Measurements from ENCODE around the gene ZSWIM4.
"Not testable (repeated sequence)": the region's sequence is repeated elsewhere in the genome, so short reads cannot be mapped to it uniquely, and the experiment has no call there.

The ZSWIM4 gene

DNA sequence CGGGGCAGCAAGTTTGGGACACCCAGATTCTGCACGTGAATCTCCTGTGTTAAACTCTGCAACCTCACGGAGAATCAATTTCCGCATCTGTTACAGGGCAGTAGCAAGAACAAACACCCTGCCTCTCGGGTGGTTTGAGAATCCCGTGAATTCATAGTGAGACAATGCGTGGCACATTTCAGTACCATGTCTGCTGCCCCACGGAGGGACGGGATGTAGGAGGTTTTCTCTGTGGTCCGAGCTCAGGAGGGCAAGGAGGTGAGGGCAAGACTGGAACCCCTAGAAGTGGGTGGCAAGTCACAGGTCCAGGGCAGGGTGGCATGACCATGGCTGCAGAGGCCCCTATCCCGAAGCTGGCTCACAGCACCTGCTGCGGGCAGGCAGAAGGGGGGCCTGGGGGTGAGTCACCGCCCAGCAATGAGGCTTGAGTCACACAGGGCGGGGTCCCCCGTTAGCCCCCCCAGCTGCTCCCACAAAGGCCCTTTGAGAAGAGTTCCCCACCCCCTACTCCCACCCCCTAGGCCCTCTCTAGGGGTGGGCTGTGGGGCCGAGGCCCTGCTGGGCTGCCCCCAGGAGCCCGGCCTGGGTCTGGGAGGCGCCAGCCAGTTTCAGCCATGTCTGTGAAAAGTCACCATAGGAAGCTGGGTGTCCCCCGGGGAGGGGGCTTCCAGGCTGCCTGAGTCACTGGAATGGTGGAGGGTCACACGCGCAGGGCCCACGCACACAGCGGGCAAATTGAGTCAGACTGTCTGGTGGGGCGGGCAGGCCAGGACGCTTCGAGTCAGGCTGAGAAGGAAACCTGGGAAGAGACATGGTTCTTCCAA is 55.9 kb downstream of the ZSWIM4 start:
- DNase-seq, result peak; percentile 64 to 83

DNA sequence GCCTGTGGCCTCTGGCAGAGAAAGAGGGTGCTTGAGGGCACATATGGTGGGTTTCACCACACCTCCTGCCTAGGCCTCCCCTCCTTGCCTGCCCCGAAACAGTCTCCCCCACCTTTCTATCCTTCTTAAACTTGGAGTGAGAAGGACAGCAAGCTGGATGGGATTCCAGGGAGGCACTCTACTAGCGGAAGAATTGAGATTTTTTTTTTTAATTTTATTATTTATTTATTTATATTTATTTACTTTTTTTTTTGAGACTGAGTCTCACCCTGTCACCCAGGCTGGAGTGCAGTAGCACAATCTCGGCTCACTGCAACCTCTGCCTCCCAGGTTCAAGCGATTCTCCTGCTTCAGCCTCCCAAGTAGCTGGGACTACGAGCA is 56.5 kb downstream of the ZSWIM4 start:
- not testable (repeated sequence) for DNase-seq

DNA sequence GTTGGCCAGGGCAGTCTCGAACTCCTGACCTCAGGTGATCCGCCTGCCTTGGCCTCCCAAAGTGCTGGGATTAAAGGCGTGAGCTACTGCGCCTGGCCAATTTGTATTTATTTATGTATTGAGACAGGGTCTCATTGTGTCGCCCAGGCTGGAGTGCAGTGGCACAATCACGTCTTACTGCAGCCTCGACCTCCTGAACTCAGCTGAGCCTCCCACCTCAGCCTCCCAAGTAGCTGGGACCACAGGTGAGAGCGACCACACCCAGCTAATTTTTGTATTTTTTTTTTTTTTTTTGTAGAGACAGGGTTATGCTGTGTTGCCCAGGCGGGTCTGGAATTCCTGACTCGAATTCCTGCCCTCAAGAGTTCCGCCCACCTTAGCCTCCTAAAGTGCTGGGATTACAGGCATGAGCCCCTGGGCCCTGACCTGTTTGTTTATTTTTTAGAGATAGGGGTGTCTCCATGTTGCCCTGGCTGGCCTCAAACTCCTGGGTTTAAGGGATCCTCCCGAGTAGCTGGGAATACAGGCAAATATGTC is 57.0 kb downstream of the ZSWIM4 start:
- DNase-seq, result not testable (repeated sequence)

DNA sequence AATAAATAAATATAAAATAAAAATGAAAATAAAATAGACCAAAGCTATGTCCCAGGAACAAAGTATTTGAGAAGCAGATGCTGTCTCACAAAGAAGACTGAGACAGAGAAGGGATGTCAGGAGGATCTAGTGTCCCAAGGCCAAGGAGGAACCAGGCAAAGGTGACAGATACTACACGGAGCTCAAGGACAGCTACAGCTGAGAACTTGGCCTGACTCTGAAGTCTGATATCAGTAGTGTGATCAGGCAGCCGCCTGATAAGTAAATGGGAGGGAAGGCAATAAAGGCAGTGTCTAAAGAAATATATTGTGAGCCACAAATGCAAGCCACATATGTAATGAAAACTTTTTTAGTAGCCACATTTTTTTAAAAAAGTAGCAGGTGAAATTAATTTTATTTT is 61.3 kb downstream of the ZSWIM4 start:
- DNase-seq, result no peak

DNA sequence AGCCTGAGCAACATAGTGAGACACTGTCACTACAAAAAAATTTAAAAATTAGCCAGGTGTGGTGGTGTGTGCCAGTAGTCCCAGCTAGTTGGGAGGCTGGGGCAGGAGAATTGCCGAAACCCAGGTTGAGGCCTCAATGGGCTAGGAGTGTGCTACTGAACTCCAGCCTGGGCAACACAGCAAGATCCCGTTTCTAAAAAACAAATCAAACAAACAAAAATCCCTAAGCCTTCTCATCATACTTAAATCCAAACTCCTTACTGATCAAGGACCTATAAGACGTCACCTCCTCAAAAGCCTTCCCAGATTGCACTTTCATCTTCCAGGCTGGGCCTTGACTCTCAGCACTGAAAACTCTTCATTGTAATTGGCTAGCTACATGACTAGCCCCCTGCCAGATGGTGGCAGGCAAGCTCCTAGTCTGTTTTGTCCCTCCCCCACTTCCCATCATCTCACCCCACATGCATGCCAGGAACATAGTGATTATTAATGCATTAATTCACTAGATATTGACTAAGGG is 64.2 kb downstream of the ZSWIM4 start:
- DNase-seq, result no peak

DNA sequence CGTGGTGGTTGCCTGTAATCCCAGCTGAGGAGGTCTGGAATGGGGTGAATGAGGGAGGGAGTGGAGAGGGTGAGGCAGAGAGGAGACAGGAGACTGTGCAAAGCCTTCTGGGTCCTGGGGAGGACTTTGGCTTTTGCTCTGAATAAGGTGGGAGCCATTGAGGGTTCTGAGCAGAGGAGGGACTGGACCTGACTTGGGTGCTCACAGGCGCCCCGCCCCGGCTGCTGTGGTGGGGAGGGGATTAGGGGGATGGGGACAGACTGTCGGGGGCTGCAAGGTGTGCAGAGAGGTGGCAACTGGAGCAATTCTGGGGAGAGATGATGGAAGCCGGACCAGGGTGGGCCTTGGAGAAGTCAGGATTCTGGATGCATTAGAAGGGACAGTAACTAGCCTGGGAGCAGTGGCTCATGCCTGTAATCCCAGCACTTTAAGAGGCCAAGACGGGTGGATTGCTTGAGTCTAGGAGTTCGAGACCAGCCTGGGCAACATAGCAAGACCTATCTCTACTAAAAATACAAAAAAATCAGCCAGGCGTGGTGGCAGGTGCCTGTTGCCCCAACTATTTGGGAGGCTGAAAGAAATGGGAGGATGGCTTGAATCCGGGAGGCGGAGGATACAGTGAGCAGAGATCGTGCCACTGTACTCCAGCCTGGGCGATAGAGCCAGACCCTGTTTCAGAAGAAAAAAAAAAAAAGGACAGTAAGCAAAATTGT is 65.6 kb downstream of the ZSWIM4 start:
- DNase-seq, result no peak

DNA sequence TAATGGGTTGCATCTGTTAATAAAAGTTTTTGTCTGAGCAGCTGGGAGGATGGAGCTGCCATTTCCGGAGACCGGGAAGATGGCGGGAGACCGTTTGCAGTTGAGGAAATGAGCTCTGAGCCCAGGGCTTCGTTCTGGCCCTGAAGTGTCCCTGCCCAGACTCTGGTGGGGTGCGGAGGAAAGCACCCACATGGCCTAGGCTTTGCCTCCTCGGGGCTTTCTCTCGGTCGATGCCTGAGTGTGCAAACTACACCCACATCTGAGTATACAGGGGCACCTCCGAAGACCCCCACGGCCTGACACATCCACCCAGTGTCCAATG is 66.1 kb downstream of the ZSWIM4 start:
- DNase-seq, result no peak

DNA sequence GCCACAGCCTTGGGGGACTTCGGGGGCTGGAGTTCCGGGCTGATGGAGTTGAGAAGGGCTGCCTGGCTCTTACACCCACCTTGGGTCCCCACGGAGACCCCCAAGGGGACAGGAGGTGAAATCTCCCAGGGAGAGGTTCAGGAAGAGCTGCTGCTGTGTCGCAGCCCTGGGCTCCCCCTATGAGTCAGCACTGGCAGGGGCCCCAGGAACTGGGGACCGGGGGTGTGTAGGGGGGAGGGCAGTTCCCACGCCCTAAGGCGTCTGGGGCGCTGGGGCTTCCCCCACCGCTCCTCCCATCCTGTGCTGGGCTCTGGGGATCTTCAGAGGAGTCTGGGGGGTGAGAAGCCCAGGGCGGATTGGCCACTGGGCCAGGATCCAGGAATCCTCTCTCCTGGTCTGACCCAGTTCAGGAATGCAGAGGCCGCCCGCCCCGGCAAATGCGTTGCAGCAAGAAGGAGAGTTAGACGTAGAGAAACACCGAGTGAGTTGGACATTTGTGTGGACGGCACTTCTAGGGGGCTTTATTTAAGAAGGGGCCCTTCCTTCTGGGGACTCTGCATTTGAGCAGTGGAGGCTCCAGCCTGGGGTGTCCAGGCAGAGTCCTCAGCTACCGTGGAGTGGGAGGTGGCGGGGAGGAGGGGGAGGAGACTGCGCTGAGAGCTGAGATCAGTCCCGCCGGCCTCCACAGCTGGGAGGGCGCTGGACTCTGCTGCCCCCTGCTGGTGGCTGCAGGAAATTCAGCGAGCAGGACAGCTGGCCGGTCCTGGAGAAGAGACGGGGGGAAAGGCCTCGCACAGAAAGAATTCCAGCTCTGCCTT is 66.7 kb downstream of the ZSWIM4 start:
- peak; percentile 91 to 93 for DNase-seq

DNA sequence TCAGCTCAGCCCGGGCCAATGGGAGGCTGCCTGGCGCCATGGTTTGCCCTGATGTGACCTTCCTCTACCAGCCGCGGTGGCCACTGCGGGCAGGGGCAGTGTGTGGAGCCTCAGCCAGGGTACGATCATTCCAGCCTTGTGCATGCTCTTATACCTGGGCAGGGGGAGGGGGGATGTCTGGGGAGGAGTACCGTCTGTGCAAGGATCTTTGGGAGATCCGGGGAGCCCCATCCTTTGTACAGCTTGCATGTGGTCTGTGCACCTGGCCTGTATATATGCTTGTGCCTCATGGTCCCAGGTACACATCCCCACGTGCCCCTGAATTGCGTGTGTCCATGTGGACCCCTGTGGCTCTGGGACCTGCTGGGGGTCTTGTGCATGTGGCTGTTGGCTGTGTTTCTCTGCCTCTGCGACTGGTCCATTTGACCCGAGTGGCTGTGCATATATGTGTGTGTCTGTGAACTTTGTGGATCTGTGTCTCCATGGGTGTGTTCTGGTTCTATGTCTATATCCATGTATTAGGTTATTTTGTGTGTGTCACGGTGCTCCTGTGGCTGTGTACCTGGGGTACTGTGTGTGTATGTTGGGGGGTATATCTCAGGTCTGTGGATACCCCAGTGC is 68.9 kb downstream of the ZSWIM4 start:
- peak in 1 of 2 donors; percentile 13 for DNase-seq

DNA sequence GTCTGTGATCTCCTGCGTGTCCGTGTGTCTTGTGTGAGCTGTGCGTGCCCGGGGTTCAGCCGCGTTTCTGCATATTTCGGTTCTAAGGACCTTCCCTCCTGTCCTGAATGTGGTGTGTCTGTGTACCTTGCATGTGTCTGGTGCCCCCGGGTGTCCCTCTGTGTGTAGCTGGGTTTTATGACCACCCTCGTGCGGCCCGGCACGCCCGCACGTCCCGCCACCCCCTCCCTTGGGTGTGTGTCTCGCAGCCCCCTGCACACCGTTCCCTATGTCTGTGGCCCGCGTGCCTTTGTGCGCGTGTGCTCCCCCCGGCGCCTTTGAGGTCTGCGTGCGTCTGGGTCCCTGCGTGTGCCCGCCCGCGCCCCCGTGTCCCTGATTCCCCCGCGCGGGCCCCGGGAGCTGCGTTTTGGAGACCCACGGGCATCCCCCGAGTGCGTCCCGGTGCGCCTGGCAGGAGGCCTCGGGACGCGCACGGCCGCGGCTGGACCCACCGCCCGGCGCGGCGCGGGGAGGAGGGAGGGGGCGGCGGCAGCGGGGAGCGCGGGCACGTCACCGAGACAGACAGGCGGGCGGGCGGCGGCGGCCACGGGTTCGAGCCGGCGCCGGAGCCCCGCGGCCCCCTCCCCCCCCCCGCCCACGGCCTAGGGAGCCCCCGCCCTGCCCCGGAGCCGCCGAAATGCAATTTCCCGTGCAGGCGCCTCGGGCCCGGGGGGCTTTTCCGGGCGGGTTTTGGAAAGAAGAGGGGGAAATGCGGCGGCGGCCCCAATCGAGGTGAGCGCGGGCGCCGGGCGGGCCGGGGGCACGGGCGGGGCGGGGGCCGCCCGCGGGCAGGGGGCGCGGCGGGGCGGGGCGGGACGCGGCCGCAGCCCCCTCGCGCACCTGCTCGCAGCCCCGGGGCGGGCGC is 69.7 kb downstream of the ZSWIM4 start:
- DNase-seq, result no peak

DNA sequence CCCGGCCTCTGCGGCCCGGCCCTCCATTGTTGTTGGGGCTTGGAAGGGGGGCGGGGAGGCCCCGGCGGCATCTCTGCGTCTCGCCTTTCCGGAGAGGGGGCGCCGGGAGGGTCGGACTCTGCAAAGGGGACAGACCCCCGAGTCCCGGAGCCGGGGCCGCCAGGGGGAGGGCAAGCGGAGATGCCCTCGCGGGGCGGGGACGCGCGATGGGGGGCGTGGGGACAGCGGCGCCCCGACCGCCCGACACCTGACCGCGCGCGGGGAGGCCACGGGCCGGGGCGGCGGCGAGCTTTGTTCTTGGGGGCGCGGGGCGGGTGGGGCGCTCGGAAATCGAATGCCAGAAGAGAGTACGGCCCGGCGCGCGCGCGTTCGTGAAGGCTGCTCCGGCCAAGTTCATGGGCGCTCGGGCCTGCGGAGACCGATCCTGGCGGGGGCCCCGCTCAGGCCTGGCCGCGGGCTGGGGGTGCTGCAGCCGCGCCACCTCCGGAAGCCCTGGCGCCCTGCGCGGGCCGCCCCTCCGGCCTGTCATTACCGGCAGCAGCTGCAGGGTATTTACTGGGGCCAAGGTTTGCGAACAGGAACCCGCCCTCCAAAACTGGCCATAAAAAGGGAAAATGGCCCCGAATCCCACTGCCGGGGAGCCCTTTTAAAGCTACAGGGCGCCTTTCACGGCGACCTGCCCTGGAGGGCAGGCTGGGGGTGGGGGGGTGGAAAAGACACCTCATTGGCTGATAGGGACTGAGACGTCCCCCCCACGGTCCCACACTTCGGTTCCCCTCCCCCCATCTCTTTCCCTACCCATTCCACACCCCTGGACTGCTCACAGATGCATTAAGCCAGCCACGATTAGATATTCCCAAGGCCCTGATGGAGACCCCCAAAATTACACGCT is 70.6 kb downstream of the ZSWIM4 start:
- DNase-seq, result peak in 1 of 2 donors; percentile 19

DNA sequence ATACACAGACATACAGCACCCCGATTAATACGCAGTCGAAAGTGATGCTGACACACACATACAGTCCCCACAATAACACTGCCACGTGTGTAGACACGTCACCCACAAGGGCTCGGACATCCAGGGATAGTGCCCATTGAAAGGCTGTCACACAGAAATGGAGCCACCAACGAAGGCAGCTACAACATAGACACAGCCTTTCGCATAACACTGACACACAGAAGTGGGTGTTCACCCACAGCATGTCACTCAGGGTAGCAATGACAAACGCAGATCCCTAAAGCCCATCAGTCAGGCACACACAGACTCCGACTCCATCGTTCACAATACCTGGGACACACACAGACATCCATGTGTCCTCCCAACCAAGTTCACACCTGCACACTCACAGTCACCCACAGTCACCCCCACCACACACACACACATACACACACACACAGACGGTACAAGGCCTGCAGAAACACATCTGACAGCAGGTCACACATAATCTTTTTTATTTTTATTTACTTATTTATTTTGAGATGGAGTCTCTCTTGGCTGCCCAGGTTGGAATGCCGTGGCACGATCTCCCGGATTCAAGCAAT is 71.3 kb downstream of the ZSWIM4 start:
- DNase-seq, result no peak

DNA sequence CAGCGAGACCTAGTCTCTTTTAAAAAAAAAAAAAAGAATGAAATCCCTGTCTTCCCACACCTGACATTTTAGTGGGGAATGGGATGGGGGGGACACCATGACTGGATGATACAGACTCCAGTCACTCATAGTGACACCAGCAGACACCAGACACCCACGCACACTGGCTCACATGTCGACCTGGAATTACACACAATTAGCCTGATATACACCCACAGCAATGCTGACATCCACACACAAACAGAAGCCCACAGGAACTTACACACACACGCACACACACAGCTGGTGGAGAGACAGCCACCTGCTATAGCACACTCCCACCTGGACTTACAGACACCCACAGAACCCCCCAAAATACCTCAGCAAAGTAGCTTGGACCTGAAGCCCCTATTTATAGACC is 73.4 kb downstream of the ZSWIM4 start:
- DNase-seq, result no peak

DNA sequence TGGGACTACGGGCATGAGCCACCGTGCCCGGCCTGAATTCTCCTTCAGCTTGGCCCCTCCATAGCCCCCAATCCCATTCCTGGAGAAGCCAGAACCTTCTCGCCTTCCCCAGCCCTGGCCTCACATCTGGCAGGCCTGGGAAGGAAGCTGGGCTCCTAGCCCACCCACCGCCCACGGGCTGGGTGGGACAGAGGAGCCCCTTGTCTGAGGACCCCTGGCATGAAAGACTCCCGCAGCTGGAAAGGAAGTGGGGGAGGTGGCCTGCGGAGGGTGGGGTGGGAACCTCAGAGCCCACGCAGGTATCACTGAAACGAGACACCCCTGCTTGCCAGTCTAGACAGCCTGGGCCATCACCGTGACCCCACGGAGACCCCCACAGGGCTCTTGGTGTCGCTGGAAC is 74.0 kb downstream of the ZSWIM4 start:
- no peak for DNase-seq

DNA sequence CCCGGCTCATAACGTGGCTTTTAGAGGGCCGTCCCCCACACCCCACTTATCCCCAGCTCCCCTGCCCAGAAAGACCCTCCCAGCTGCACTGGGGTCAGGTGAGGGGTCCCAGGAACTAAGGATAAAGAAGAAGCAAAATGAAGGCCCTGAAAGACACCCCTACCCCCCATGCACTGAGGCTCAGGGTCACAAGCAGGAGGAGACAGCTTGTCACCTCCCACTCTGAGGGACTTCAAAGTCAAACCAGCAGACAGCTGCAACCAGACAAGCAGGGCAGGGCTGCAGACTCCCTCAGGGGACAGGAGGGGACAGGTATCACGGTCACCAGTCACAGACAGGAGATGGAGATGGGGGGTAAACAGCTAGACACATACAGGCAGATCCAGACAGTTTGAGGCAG is 75.6 kb downstream of the ZSWIM4 start:
- DNase-seq, result no peak

DNA sequence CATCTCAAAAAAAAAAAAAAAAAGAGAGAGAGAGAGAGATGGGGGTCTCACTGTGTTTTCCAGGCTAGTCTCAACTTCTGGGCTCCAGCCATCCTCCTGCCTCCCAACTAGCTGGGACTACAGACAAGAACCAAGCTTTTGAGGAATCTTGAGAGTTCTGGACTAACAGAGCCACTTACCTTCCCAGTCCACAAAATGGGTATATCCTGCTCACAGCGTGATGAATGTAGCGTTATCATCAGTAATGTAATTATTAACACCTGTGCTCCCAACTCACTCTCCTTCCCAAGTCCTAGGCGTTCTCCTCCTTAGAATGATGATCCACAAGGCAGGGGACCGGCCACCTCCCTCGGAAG is 77.1 kb downstream of the ZSWIM4 start:
- DNase-seq, result no peak

DNA sequence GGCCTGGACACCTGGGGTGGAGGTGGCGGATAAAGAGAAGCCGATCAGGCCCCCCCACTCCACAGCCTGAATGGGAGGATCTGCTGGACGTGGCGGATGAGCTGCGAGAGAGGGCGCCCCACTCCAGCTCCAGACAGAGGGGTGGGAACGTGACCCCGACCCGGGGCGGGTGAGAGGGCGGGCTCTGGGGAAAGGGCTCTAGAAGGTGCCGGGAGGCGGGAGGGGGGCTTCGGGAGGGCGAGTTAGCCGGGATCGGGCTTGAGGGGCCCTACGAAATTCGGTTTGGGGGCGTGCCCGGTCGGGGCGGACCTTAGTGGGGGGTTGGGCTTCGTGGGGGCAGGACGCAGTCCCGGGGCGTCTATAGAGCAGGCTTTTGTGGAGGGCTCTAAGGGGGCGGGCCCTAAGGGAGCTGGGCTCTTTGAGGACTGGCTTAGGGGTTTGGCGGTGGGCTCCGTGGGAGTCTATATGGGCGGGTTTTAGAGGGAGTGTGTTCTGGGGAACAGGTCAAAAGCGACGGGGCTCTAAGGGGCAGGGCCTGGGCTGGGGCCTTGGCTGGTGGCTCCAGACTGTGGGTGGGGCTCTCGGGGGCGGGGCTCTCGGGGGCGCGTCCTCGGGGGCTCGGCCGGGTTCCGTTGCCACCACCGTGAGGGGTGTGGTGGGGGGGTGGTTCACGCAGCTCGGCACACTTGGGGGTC is 77.6 kb downstream of the ZSWIM4 start:
- peak; percentile 34 for DNase-seq

DNA sequence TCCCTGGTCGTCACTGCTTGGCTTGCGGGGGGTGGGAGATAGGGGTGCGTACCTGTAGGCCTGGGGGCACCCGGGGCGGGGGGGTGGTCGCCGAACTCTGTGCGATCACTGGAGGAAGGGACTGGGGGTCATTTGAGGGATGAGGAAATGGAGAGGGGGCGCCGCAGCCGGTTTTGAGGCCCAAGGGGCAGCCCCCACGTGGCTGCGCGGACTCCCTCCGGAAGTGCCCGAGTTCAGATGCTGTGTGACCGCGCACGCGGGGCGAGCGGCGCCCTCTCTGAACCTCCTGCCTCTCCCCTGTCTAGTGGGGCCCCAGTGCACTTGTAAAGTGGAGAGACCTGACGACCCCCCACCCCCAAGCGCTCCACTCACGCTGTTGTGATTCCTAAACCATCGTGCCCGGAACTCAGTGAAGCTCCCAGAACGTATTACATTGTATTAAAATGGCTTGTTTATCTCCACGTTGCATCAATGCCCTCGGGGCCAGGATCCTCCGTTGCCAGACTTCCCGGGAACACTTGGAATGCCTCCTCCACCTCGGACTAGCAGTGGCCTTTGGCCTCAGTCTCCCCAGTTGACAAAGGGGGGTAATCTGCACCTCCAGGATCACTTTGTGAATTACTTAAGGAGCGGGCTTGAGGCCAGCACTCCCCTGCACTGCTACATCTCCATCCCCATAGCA is 78.7 kb downstream of the ZSWIM4 start:
- DNase-seq, result no peak

DNA sequence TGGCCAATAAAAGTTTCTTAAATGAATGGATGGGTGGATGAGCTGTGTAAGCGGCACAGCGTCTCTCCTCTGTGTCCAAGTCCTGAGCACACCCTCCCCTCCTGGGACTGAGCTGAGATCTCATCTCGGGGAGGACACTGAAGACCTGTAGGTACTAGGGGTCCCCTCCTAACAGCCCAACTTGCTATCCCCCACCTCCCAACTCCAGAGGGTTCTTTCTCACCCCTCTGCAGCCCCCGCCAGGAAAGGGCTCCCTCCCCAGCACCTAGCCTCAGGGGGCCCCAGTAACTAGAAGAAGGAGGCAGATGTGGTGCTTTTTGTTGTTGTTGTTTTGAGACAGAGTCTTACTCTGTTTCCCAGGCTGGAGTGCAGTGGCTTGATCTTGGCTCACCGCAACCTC is 80.6 kb downstream of the ZSWIM4 start:
- no peak for DNase-seq

Data from CD4-positive, alpha-beta T cell treated with Interleukin-4 for 1 hour (primary cell).